DOHH2 (cell line): Measurements from ENCODE around the gene EXOSC10.

Source experiments
- EZH2phosphoT487 ChIP-seq: fragments of 200-600 bp; sonication (generic); IDR thresholded peaks from 2 replicates; pipeline ENCODE4 v1.6.1; 2017; ENCODE audit warnings: borderline replicate concordance, mild to moderate bottlenecking, antibody characterized with exemption, low read length, moderate library complexity, mixed read lengths
- TF ChIP-seq, protein P1 (sequence below): fragments of 200-600 bp; sonication (generic); IDR thresholded peaks from one replicate; pipeline ENCODE4 v1.5.1; 2014; ENCODE audit warnings: antibody characterized with exemption, mild to moderate bottlenecking, low read depth, low read length; ENCODE audit not compliant: poor library complexity, severe bottlenecking

DNA sequence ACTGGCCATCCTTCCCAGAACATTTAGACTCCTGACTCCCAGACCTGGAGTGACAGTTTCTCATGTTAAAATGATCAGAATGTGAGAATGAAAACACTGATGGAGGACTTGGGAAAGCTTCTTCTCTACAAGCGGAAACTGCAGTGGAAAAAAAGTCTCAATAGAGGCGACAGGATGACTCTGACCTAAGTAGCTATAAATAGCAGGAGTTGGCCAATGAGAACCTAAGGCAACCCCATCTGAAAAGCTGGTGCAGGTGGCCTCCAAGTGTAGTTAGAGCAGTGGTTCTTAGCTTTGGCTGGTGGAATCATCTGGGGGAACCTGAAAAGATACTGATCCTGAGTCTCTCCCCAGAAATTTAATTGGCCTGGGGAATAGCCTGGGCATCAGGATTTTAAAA lies 44.2 kb upstream of the EXOSC10 start:
- TF ChIP-seq, protein P1, sequence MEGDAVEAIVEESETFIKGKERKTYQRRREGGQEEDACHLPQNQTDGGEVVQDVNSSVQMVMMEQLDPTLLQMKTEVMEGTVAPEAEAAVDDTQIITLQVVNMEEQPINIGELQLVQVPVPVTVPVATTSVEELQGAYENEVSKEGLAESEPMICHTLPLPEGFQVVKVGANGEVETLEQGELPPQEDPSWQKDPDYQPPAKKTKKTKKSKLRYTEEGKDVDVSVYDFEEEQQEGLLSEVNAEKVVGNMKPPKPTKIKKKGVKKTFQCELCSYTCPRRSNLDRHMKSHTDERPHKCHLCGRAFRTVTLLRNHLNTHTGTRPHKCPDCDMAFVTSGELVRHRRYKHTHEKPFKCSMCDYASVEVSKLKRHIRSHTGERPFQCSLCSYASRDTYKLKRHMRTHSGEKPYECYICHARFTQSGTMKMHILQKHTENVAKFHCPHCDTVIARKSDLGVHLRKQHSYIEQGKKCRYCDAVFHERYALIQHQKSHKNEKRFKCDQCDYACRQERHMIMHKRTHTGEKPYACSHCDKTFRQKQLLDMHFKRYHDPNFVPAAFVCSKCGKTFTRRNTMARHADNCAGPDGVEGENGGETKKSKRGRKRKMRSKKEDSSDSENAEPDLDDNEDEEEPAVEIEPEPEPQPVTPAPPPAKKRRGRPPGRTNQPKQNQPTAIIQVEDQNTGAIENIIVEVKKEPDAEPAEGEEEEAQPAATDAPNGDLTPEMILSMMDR: no peak
- no peak for TF ChIP-seq EZH2phosphoT487
